Choroid plexus epithelial cell (primary cell): ENCODE results near the gene CTNNA3.
"Not testable (repeated sequence)": the region's sequence is repeated elsewhere in the genome, so short reads cannot be mapped to it uniquely, and the experiment has no call there.

ENCODE experiments used
- DNase-seq: peaks from one replicate; pipeline ENCODE4 v3.0.0-alpha.2; 2010; ENCODE audit warnings: low read depth
- H3K4me3 ChIP-seq: 2 replicates; pipeline ENCODE4 v1.5.1; 2011; ENCODE audit warnings: low read depth, mild to moderate bottlenecking, control low read depth, low read length, moderate library complexity
- TF ChIP-seq, protein P1 (sequence below): conservative IDR thresholded peaks from 2 replicates; pipeline ENCODE4 v1.5.1; 2011; ENCODE audit warnings: low read depth, mild to moderate bottlenecking, control low read depth, inconsistent platforms, low read length, moderate library complexity

CTNNA3 gene

DNA sequence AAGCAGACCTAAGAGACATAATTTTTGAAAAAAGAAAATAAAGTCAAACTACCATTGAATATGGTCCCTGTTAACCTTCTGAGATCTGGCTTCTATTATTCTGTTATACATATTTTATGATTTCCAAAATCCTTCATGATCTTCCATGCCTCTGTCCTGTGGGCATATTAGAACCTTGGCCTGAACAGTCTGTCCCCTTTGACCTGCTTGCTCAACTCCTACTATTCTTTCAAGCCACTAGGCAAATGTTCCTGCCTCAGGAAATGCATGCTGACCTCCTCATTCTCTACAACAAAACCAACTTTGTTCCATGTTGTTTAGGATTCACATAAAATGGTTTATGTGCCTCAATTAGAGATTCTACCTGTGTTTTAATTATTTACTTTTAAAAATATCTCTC is 1315.0 kb downstream of the CTNNA3 start:
- no peak for DNase-seq
- TF ChIP-seq, protein P1, sequence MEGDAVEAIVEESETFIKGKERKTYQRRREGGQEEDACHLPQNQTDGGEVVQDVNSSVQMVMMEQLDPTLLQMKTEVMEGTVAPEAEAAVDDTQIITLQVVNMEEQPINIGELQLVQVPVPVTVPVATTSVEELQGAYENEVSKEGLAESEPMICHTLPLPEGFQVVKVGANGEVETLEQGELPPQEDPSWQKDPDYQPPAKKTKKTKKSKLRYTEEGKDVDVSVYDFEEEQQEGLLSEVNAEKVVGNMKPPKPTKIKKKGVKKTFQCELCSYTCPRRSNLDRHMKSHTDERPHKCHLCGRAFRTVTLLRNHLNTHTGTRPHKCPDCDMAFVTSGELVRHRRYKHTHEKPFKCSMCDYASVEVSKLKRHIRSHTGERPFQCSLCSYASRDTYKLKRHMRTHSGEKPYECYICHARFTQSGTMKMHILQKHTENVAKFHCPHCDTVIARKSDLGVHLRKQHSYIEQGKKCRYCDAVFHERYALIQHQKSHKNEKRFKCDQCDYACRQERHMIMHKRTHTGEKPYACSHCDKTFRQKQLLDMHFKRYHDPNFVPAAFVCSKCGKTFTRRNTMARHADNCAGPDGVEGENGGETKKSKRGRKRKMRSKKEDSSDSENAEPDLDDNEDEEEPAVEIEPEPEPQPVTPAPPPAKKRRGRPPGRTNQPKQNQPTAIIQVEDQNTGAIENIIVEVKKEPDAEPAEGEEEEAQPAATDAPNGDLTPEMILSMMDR: no peak
- H3K4me3 ChIP-seq: no peak overlapping the region

- TF ChIP-seq, protein P1: no peak
- no peak for DNase-seq
- H3K4me3 ChIP-seq: no peak overlapping the region
Measured at GRCh38 chr10:66378117-66378876, 1317.7 kb downstream of the CTNNA3 start.

DNA sequence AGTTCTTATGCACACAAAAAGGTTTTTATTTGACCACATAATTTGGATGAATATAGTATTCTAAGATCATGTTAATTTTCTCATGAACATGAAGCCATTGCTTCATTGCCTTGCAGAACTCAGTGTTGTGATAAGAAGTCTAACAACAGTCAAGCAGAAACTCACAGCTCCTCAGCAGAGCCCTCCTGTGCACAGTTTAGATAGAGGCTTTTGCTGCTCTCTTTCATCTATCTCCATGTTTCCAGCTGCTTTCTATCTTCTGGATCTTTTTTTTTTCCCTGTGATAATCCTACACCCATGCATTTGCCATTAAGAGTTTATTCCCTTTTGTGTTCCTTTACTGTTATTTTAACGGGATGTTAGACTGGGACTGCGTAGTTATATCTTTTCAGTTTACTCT is 1327.8 kb downstream of the CTNNA3 start:
- DNase-seq: no peak
- TF ChIP-seq, protein P1: no peak
- H3K4me3 ChIP-seq: no peak overlapping the region

DNA sequence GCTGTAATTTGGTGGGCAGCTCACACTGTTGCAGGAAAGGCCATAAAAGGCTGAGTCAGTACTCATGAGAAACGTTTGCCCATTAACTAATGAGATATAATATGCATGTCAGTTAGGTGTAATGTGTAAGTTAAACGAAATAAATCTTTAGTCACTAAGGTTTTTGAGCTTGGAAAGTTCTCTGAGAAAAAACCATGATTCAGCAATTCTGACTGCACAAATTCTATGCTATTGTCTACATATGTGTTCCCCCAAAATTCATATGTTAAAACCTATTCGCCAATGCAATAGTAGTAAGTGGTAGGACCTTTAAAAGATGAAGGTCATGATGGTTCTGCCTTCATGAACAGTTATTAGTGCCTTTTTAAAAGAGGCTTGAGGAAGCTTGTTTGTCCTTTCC is 1329.8 kb downstream of the CTNNA3 start:
- DNase-seq: no peak
- TF ChIP-seq, protein P1: no peak
- H3K4me3 ChIP-seq: no peak overlapping the region

GRCh38 chr10:66365686-66366085 is 1330.3 kb downstream of the CTNNA3 start:
- TF ChIP-seq, protein P1: no peak
- DNase-seq: no peak
- no peak overlapping the region for H3K4me3 ChIP-seq

DNA sequence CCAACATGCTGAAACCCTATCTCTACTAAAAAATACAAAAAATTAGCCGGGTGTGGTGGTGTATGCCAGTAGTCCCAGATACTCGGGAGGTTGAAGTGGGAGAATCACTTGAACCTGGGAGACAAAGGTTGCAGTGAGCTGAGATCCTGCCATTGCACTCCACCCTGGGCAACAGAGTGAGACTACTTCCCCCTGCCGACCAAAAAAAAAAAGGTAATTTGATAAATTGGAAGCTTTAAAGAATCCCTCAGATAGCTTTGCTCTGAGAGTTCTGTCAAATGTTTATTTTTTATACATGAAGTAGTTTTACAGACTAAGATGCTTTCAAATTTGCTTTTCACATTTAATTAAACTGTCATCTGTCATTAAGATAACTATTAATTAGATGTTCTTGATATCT is 1333.5 kb downstream of the CTNNA3 start:
- TF ChIP-seq, protein P1: no peak
- DNase-seq: no peak
- no peak overlapping the region for H3K4me3 ChIP-seq

GRCh38 chr10:66353822-66354221 is 1342.2 kb downstream of the CTNNA3 start:
- DNase-seq, H3K4me3 ChIP-seq: not testable (repeated sequence)
